WTC11 (cell line): ENCODE data around the gene NMRK1.

ENCODE experiments used
- CTCF ChIP-seq: fragments of 200-600 bp; IDR thresholded peaks from 2 replicates; pipeline ENCODE4 v1.8.0; 2022; ENCODE audit warnings: antibody characterized with exemption
- ERG ChIP-seq: fragments of 250-450 bp; sonication (Bioruptor Pico); IDR thresholded peaks from 2 replicates; pipeline ENCODE4 v1.8.0; 2021; ENCODE audit warnings: mild to moderate bottlenecking
- FOXK1 ChIP-seq: sonication (generic); formaldehyde crosslinking; IDR thresholded peaks from 2 replicates; pipeline ENCODE4 v1.8.0; 2022; ENCODE audit warnings: mild to moderate bottlenecking, moderate library complexity, missing genetic modification reagents
- KAT7 ChIP-seq: sonication (generic); formaldehyde crosslinking; IDR thresholded peaks from 2 replicates; pipeline ENCODE4 v1.8.1; 2023; ENCODE audit warnings: missing genetic modification reagents, mild to moderate bottlenecking, borderline replicate concordance
- MYBL2 ChIP-seq: sonication (generic); formaldehyde crosslinking; IDR thresholded peaks from 2 replicates; pipeline ENCODE4 v1.8.1; 2023; ENCODE audit warnings: mild to moderate bottlenecking, moderate library complexity, missing genetic modification reagents
- USF2 ChIP-seq: sonication (generic); formaldehyde crosslinking; IDR thresholded peaks from 2 replicates; pipeline ENCODE4 v1.8.1; 2023; ENCODE audit warnings: mild to moderate bottlenecking, missing genetic modification reagents, moderate library complexity
- ZNF121 ChIP-seq: sonication (generic); formaldehyde crosslinking; IDR thresholded peaks from 2 replicates; pipeline ENCODE4 v1.8.0; 2023; ENCODE audit warnings: missing genetic modification reagents
- ZNF138 ChIP-seq: sonication (generic); formaldehyde crosslinking; conservative IDR thresholded peaks from 2 replicates; pipeline ENCODE4 v1.8.1; 2022; ENCODE audit warnings: mild to moderate bottlenecking, moderate library complexity, missing genetic modification reagents

- no peak for TF ChIP-seq CTCF
- TF ChIP-seq ZNF138 (CRISPR knock-in tag), result no peak
- TF ChIP-seq FOXK1 (CRISPR knock-in tag), result no peak
- TF ChIP-seq ZNF121 (CRISPR knock-in tag), result no peak
- TF ChIP-seq KAT7 (CRISPR knock-in tag), result no peak
- no peak for TF ChIP-seq USF2
- TF ChIP-seq ERG, result no peak
- TF ChIP-seq MYBL2 (CRISPR knock-in tag), result no peak
These were observed 35.7 kb upstream of the NMRK1 start for GRCh38 chr9:75123696-75124095.
